NCI-H69 (cell line): ENCODE measurements around the gene BIK.
"Not testable (repeated sequence)": the region's sequence is repeated elsewhere in the genome, so short reads cannot be mapped to it uniquely, and the experiment has no call there.

ENCODE experiments used
- DNase-seq: peaks from one replicate; lab custom pipeline; 2025; lab: John Stamatoyannopoulos, UW

BIK gene, protein sequence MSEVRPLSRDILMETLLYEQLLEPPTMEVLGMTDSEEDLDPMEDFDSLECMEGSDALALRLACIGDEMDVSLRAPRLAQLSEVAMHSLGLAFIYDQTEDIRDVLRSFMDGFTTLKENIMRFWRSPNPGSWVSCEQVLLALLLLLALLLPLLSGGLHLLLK

DNA sequence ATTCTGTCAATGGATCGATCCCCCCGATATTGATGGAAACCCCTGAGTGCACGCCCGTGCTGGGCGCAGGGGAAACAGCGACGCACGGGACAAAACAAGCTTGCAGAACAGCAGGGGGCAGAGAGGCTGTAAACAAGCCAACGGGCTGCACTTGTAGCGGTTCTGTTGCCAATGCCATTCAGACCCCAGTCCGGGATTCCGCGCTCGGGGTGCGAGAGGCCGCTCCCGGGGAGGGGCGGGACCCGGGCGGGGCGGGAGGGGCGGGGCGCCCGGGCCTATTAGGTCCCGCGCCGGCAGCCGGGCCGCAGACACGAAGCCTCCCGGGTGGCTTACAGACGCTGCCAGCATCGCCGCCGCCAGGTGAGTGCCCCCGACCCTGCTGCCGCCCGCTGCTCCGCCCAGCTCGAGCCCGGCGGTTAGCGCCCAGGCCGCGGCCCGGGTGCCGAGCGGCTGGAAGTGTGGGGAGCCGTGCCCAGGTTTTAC, at the start of gene BIK:
Gene BIK, plus strand, starts transcription at position 307 of the 483 bp plus-strand sequence. CDS start 13,273 bp downstream, outside the sequence.
- DNase-seq = peak; percentile 67

DNA sequence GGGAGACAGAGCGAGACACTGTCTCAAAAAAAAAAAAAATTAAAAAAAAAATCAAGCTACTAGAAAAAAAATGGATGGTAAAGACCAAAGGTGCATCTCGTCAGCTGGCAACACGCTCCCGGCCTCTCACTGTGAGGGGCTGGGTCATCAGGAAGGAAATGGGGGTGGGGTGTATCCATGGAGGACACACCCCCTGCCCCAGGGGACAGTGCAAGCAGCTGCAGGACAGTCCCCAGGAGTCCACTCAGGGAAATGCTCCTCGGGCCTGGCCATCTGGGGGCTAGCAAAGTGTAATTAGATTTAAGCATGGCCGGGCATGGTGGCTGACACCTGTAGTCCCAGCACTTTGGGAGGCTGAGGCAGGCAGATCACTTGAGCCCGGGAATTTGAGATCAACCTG, 44.4 kb upstream of the BIK start:
- peak; percentile 59 for DNase-seq

DNA sequence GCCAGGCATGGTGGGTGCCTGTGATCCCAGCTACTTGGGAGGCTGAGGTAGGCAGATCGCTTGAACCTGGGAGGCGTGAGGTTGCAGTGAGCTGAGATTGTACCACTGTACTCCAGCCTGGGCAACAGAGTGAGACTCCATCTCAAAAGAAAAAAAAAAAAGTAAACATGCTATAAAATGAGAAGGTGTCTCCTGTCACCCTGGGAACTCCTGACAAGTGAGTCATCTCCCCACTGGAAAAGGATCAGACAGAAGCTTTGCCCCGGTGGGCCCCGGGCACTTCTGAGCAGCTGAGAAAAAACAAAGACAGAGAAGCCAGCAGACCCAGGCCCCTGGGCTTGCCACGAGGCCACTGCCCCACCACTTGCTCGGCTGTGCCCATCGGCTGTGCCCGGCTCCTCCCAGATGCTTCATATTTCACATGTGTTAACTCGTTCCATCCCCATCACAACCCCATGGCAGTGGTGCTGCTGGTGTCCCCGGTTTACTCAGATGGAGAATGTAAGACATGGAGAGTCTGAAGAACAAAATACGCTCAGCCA, 43.6 kb upstream of the BIK start:
- peak; percentile 17 for DNase-seq

DNA sequence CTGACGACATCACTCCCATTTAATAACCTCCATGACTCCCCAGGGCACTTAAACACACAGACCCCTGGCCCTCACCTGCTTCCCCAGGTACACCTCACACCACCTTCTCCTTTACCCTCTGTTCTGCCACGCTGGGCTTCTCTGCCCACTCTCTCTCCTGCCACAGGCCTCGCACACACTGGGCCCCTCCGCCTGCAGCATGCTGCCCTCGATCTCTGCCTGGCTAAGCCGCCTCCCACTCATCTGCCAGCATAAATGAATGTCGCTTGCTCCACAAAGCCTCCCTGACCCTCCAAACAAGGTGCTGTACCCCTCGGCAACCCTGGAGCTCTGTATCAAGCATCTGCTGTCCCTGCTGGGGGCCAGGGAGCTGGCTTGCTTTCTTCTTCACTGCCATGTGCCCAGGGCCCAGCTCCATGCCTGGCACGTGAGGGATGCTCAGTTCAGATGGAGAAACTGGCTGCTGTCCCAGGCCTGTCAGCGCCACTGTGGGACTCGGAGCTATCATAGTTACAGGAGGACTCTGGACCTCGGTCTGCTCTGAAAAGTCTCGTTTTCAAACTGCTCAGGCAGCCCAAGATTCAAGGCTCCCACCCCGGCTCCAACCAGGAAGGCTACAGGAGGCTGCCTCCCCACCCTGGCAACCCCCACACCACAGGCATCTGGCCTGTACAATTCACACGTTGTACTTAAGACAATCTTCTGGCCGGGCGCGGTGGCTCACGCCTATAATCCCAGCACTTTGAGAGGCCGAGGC, 33.3 kb upstream of the BIK start:
- DNase-seq = peak; percentile 53

DNA sequence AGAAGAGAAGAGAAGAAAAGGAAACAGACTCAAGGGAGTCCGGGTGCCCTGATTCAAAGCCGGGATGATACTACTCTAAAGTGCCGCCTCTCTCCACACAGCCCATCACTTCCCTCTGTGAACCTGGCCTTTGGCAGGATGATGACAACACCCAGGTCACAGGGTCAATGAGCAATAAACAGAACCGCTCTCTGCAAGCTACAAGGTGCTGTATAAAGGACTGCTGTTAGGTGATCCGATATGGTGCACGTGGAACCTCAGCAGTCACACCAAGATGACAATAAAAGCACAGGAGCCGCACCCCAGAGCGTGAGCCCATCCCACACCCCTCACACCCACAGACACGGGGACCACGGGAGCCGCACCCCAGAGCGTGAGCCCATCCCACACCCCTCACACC, 32.0 kb upstream of the BIK start:
- no peak for DNase-seq

- DNase-seq = no peak
Observed at GRCh38 chr22:43079742-43080141, 30.8 kb upstream of the BIK start.

DNA sequence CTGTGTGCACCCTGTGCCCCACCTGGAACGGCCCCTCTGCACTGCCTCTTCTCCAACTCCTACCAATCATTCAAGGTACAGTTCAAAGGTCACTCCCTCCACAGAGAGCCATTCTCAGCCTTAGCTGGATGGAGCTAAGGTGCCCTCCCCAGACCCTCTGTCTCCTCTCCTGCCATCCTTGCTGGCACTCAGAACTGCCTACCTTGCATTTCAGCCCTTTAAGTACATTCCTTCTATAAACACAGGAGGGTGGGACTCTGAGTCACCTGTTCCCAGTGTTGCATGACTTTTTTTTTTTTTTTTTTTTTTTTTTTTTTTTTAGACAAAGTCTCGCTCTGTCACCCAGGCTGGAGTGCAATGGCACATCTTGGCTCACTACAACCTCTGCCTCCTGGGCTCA, 29.9 kb upstream of the BIK start:
- peak; percentile 17 for DNase-seq

- no peak for DNase-seq
Observed at GRCh38 chr22:43081968-43082367, 28.6 kb upstream of the BIK start.

- no peak for DNase-seq
Observed at GRCh38 chr22:43085658-43086606, 24.6 kb upstream of the BIK start.

GRCh38 chr22:43088627-43088983, 21.9 kb upstream of the BIK start:
- DNase-seq = no peak

- peak; percentile 97 for DNase-seq
Observed at GRCh38 chr22:43088984-43089717, 21.4 kb upstream of the BIK start, which contains the start of gene TTLL1. TTLL1 (minus strand) TSS chr22:43089391; CDS start chr22:43075586, 13,805 bp downstream.

GRCh38 chr22:43090130-43090789, 20.3 kb upstream of the BIK start:
- peak; percentile 86 for DNase-seq

- no peak for DNase-seq
Observed at GRCh38 chr22:43092085-43092484, 18.5 kb upstream of the BIK start.

DNA sequence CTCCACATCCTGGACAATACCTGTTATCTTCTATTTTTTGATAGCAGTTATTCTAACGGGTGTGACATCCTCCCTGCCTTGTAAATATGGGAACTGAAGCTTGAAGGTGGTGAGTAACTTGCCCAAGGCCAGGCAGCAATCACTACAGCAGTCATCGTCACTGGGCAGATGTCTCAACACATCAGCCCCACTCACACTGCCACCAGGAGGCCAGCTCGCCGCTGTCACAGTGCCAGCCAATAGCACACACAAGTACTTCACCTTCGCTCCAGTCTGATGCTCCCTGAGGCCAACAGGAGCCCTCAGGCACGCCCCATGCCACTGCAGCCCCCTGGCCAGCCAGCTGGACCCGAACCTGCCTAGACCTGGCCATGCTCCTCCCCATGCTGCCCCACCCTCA, 16.5 kb upstream of the BIK start:
- peak; percentile 92 for DNase-seq

GRCh38 chr22:43094551-43094950, 16.0 kb upstream of the BIK start:
- DNase-seq = peak; percentile 84

DNA sequence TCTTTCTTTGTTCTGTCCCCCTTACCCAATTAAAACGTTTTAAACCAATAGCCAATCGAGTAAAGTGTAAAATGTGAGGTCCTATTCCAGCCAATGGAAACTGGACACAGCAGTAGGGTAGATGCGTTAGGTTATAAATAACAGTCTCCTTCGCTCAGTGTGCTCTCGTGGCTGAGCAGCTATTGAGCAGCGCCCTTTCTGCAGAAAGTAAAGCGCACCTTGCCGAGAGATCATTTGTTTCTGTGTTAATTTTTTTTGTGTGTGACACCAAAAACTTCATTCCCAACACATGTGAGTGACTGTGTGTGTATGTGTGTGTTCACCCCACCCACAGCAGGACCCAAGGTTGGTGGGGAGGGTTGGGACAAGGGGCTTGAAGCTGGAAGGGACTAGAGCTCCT, 14.1 kb upstream of the BIK start:
- DNase-seq = no peak

- no peak for DNase-seq
Observed at GRCh38 chr22:43098356-43098755, 12.2 kb upstream of the BIK start.

GRCh38 chr22:43099095-43099494, 11.5 kb upstream of the BIK start:
- no peak for DNase-seq

DNA sequence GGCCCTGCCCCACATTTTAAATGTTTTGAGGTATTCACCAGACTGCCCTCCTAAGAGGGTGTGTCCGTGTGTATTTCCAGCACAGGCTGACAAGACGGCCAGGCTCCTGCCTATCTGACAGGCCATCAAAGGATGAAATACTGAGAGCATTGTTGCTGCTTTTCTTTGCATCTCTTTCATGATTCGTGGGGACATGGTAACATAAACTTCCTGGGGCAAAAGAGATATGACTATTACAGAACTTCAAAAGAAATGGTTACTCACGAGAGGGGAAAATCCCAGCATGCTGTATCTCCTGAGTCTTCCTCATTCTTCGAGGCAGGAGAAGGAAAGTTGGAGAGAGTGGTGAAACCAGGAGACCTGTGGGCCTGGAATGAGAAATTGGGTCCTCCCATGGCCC, 10.3 kb upstream of the BIK start:
- DNase-seq = no peak

DNA sequence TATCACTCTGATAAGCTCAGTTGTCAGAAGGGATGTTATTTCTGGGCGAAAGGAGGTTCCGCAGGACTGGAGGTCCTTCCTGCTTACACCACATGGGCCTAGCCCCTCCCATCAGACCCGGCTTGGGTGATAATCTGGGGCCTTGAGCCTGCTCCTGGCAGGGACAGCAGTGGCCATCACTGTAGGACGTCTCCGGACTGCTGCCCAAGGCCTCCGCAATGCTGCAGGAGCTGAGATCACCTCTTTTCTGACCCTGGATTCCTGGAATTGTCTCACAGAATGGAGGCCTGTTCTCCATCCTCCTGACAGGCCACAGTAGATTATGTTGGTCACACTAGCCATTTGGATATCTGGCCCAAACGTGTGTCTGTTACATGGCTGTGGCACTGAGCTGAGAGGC, 9.2 kb upstream of the BIK start:
- no peak for DNase-seq

GRCh38 chr22:43104056-43104625, 6.4 kb upstream of the BIK start:
- not testable (repeated sequence) for DNase-seq
